A549 (cell line): Measurements from ENCODE around the gene FGD2. TPM values are rescaled to one million over a fixed set of nuclear protein-coding genes. Genes with fewer than 3 reads are reported as not detected.

ENCODE experiments used
- ATAC-seq, 2 experiments: fragments of 200-7000 bp in 1 of 2; fragments of >200 bp in 1 of 2; cut with Nextera tagmentation in 1 of 2; cut with Tn5 transposase in 1 of 2; 3 replicates each; pipeline versions ENCODE4 v1.8.0 to v1.9.1; 2018 to 2020; ENCODE audit warnings: mild to moderate bottlenecking in 1 of 2, moderate library complexity in 1 of 2
- CTCF ChIA-PET: fragments of 300-600 bp; sonication (Branson Sonifier 250); formaldehyde crosslinking; extraction: SDS; loops from one replicate; lab custom pipeline; 2021; ENCODE audit warnings: antibody characterized with exemption, inconsistent platforms; lab: Yijun Ruan, JAX
- POLR2A ChIA-PET: fragments of 350-600 bp; formaldehyde crosslinking; extraction: SDS; loops from one replicate; lab custom pipeline; 2021; ENCODE audit warnings: antibody characterized with exemption, inconsistent platforms; lab: Yijun Ruan, JAX
- DNase-seq, 2 experiments: peaks; one replicate each; pipeline versions ENCODE4 v3.0.0 to v3.0.0-alpha.2; 2011 to 2016; ENCODE audit warnings: low read depth in 1 of 2, low spot score in 1 of 2
- FAIRE-seq: peaks from 2 replicates; lab custom pipeline; 2011; peaks lifted over from hg19 to GRCh38; lab: Jason Lieb, UNC
- H3K27ac ChIP-seq, 2 experiments: fragments of >200 bp; sonication (Bioruptor Twin); formaldehyde crosslinking; 3 replicates each; pipeline ENCODE4 v1.5.1; 2016 to 2017
- H3K4me1 ChIP-seq: fragments of >200 bp; sonication (Bioruptor Twin); formaldehyde crosslinking; 3 replicates; pipeline ENCODE4 v1.6.1; 2016
- H3K4me2 ChIP-seq: fragments of >200 bp; sonication (Bioruptor Twin); formaldehyde crosslinking; 3 replicates; pipeline ENCODE4 v1.6.1; 2016
- H3K4me3 ChIP-seq: fragments of >200 bp; sonication (Bioruptor Twin); formaldehyde crosslinking; 3 replicates; pipeline ENCODE4 v1.5.1; 2016
- H3K9me3 ChIP-seq: fragments of >200 bp; sonication (Bioruptor Twin); formaldehyde crosslinking; 3 replicates; pipeline ENCODE4 v1.6.1; 2016
- BCL3 ChIP-seq: fragments of >200 bp; sonication (Bioruptor Twin); formaldehyde crosslinking; IDR thresholded peaks from 3 replicates; pipeline ENCODE4 v1.6.1; 2016
- CBX8 ChIP-seq: fragments of 200-600 bp; sonication (generic); IDR thresholded peaks from 2 replicates; pipeline ENCODE4 v1.6.1; 2016
- CEBPB ChIP-seq, 2 experiments: fragments of >200 bp in 1 of 2; sonication (Bioruptor Twin) in 1 of 2; formaldehyde crosslinking in 1 of 2; IDR thresholded peaks; 2 replicates each; pipeline ENCODE4 v1.6.1; 2012 to 2016
- CHD2 ChIP-seq: fragments of 150-350 bp; IDR thresholded peaks from 2 replicates; pipeline ENCODE4 v1.6.1; 2014; ENCODE audit warnings: low read length; ENCODE audit not compliant: partially characterized antibody
- CHD4 ChIP-seq: fragments of 200-600 bp; sonication (generic); IDR thresholded peaks from 2 replicates; pipeline ENCODE4 v1.6.1; 2016; ENCODE audit warnings: antibody characterized with exemption, mild to moderate bottlenecking, borderline replicate concordance
- CTCF ChIP-seq: fragments of >200 bp; sonication (Bioruptor Twin); formaldehyde crosslinking; IDR thresholded peaks from 3 replicates; pipeline ENCODE4 v1.5.1; 2016
- FOXS1 ChIP-seq: fragments of 250-450 bp; sonication (Bioruptor Pico); IDR thresholded peaks from 2 replicates; pipeline ENCODE4 v1.5.0; 2020; ENCODE audit warnings: mild to moderate bottlenecking, moderate library complexity
- HES2 ChIP-seq: fragments of >200 bp; sonication (Bioruptor Twin); formaldehyde crosslinking; IDR thresholded peaks from 2 replicates; pipeline ENCODE4 v1.6.1; 2016
- HMGXB4 ChIP-seq: fragments of 250-450 bp; sonication (Bioruptor Pico); IDR thresholded peaks from 2 replicates; pipeline ENCODE4 v1.5.0; 2021; ENCODE audit warnings: mild to moderate bottlenecking, moderate library complexity, borderline replicate concordance
- HOXB5 ChIP-seq: fragments of 250-450 bp; sonication (Bioruptor Pico); IDR thresholded peaks from 2 replicates; pipeline ENCODE4 v1.5.0; 2020; ENCODE audit warnings: mild to moderate bottlenecking, moderate library complexity
- JUN ChIP-seq, 2 experiments: fragments of >200 bp; sonication (Bioruptor Twin); formaldehyde crosslinking; IDR thresholded peaks; 2 replicates in 1 of 2; 3 replicates in 1 of 2; pipeline ENCODE4 v1.6.1; 2016 to 2017
- JUNB ChIP-seq: fragments of >200 bp; sonication (Bioruptor Twin); formaldehyde crosslinking; IDR thresholded peaks from 2 replicates; pipeline ENCODE4 v1.6.1; 2016
- MAX ChIP-seq: IDR thresholded peaks from 2 replicates; pipeline ENCODE4 v1.6.1; 2012
- MAZ ChIP-seq: fragments of 150-350 bp; IDR thresholded peaks from 2 replicates; pipeline ENCODE4 v1.6.1; 2014; ENCODE audit warnings: antibody characterized with exemption, low read depth, low read length, borderline replicate concordance
- NPAS2 ChIP-seq: fragments of 250-450 bp; sonication (Bioruptor Pico); IDR thresholded peaks from 2 replicates; pipeline ENCODE4 v1.8.0; 2022; ENCODE audit warnings: mild to moderate bottlenecking, moderate library complexity, borderline replicate concordance
- NR3C1 ChIP-seq: fragments of >200 bp; sonication (Bioruptor Twin); formaldehyde crosslinking; IDR thresholded peaks from 3 replicates; pipeline ENCODE4 v1.6.1; 2017
- PHF8 ChIP-seq: fragments of 200-600 bp; sonication (generic); IDR thresholded peaks from 2 replicates; pipeline ENCODE4 v1.6.1; 2016; ENCODE audit warnings: low read depth, mild to moderate bottlenecking, antibody characterized with exemption, moderate library complexity, borderline replicate concordance
- RCOR1 ChIP-seq: fragments of 150-350 bp; IDR thresholded peaks from 2 replicates; pipeline ENCODE4 v1.6.1; 2014; ENCODE audit warnings: antibody characterized with exemption, low read length, low read depth
- SMC3 ChIP-seq: fragments of >200 bp; sonication (Bioruptor Twin); formaldehyde crosslinking; IDR thresholded peaks from 3 replicates; pipeline ENCODE4 v1.6.1; 2018; ENCODE audit warnings: inconsistent platforms
- SREBF2 ChIP-seq: fragments of 450-650 bp; IDR thresholded peaks from 2 replicates; pipeline ENCODE4 v1.6.1; 2014; ENCODE audit warnings: mild to moderate bottlenecking, moderate library complexity
- TFCP2L1 ChIP-seq: fragments of 250-450 bp; sonication (Bioruptor Pico); IDR thresholded peaks from 2 replicates; pipeline ENCODE4 v1.5.0; 2021; ENCODE audit warnings: mild to moderate bottlenecking
- TP53 ChIP-seq: fragments of 250-450 bp; sonication (Bioruptor Pico); IDR thresholded peaks from 2 replicates; pipeline ENCODE4 v1.5.0; 2021; ENCODE audit warnings: mild to moderate bottlenecking, moderate library complexity
- USF2 ChIP-seq: fragments of 450-650 bp; IDR thresholded peaks from 2 replicates; pipeline ENCODE4 v1.6.1; 2014; ENCODE audit warnings: antibody characterized with exemption
- ZC3H11A ChIP-seq: fragments of 450-650 bp; IDR thresholded peaks from 2 replicates; pipeline ENCODE4 v1.6.1; 2014; ENCODE audit warnings: antibody characterized with exemption, mild to moderate bottlenecking
- WGBS: methylation state at CpG from one replicate; pipeline ENCODE4 v1.1.6; 2017; ENCODE audit errors: missing lambda C conversion rate; 5-methylcytosine and 5-hydroxymethylcytosine counted together
- polyA plus RNA-seq, 4 experiments: library from polyadenylated mRNA; depleted of rRNA in 3 of 4; stranded (reverse); fragments of >200 nt; fragmentation: RNase III in 1 of 4; extraction: RNeasy Plus Mini Kit Qiagen cat#74134 plus additional on column Dnase treatment in 1 of 4; gene quantifications; 2 replicates in 3 of 4; 3 replicates in 1 of 4; pipeline ENCODE4 v1.2.3, GENCODE V29; 2011 to 2017

FGD2 gene
- polyA plus RNA-seq, 2 of the 4 experiments (the other 2 are of a cell fraction) = not detected

- FAIRE-seq (no peak), ATAC-seq (no peak), DNase-seq (no peak)
- Histone ChIP-seq H3K4me1 (peaks cover 15% of the 10 kb centered on the region), H3K4me3 (no peak overlapping the region), H3K4me2 (no peak overlapping the region), H3K9me3 (no peaks in the 10 kb centered on the region)
- 72% methylated on average over 3 of the region's 3 CpGs for WGBS
- POLR2A ChIA-PET = interaction anchor here (1.7 kb wide), 1 partner anchor 31 kb away, joined by 8 read pairs; the partner anchor contains the start of gene MTCH1
- no peak for TF ChIP-seq CTCF
- no peak for TF ChIP-seq HES2
- TF ChIP-seq MAZ = no peak
- TF ChIP-seq PHF8 = no peak
- TF ChIP-seq ZC3H11A = no peak
- TF ChIP-seq FOXS1 (CRISPR knock-in tag) = no peak
- no peak for TF ChIP-seq HOXB5 (CRISPR knock-in tag)
- TF ChIP-seq HMGXB4 (CRISPR knock-in tag) = no peak
- no peak for TF ChIP-seq NPAS2
- TF ChIP-seq SREBF2 = no peak
- no peak for TF ChIP-seq CEBPB (IDR thresholded peaks at IDR 0.05)
- no peak for TF ChIP-seq USF2
- TF ChIP-seq RCOR1 = no peak
- no peak for TF ChIP-seq NR3C1
- no peak for TF ChIP-seq CBX8
- no peak for TF ChIP-seq JUNB
- TF ChIP-seq BCL3 = no peak
- TF ChIP-seq JUN (IDR thresholded peaks at IDR 0.05) = no peak
- TF ChIP-seq SMC3 = no peak
- no peak for TF ChIP-seq MAX
- TF ChIP-seq, all 56 proteins: peak for 0
- no peak overlapping the region for H3K27ac ChIP-seq
- CTCF ChIA-PET = interaction anchor here (1.4 to 20.1 kb wide), 11 partner anchors 14 to 257 kb away, joined by 3 to 546 read pairs (median 42); partner anchors contain the start of genes C6orf89 and PIM1
Measured at GRCh38 chr6:37016995-37017394, 11.5 kb downstream of the FGD2 start.

- no peak for DNase-seq
- POLR2A ChIA-PET = interaction anchor here (1.1 to 1.7 kb wide), 5 partner anchors 32 to 193 kb away, joined by 3 to 8 read pairs (median 4); partner anchors contain the start of genes C6orf89, MTCH1 and PPIL1
- Histone ChIP-seq H3K4me3 (no peak overlapping the region), H3K9me3 (no peaks in the 10 kb centered on the region), H3K4me2 (peak overlapping the region; percentile 44; the same call in 2 of the 3 replicates), H3K27ac (peak overlapping the region in 1 of 2 experiments; percentile 70; a peak in 3 of 6 replicates), H3K4me1 (peaks cover 17% of the 10 kb centered on the region)
- TF ChIP-seq TFCP2L1 (CRISPR knock-in tag) = no peak
- TF ChIP-seq RCOR1 = no peak
- no peak for TF ChIP-seq CHD4
- no peak for TF ChIP-seq TP53 (CRISPR knock-in tag)
- TF ChIP-seq CEBPB (IDR thresholded peaks at IDR 0.05) = no peak
- TF ChIP-seq CHD2 = no peak
- WGBS = 28% methylated on average over 4 of the region's 5 CpGs
- ATAC-seq = peak; percentile 15 to 25; a peak in 5 of 6 replicates
- CTCF ChIA-PET = interaction anchor here (0.6 to 20.1 kb wide), 78 partner anchors 8 to 1277 kb away, joined by 3 to 546 read pairs (median 4); partner anchors contain the start of genes C6orf89, FGD2, PI16 and PIM1
- FAIRE-seq = no peak
Measured at GRCh38 chr6:37017606-37018197, 12.2 kb downstream of the FGD2 start.
